ENCODE data around the gene DCAKD.
A peak's percentile ranks its signal among the peaks of the same experiment; 100 is the strongest.

Gene DCAKD

DNA sequence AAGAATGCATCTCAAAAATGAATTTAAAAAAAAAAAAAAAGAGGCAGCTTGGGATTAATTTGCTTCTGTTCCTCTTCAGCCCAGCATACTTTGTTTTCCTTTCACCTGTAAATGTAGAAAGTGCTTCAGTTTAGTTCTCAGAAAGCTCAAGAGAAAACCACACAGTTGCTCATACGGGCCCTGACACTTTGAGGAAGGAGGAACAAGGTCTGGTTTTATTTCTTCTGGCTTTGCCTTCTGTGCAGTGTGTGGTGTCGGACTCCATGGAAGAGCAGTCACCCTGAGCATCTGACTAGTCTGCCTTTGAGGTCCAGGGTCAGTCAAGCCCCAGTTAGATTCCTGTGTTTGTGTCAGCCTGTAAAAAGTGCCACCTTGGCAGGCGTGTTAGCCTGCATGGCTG is 37.3 kb upstream of the DCAKD start:
- Histone ChIP-seq H3K9me3 (ENCODE audit: control insufficient read depth in 1 of 2, low read length in 2 of 2) (no peaks in the 10 kb centered on the region), H3K36me3 (ENCODE audit: control insufficient read depth in 1 of 2, insufficient read depth in 2 of 2, low read length in 2 of 2) (peaks cover 30 to 82% of the 10 kb centered on the region in 2 donors), H3K27me3 (ENCODE audit: control insufficient read depth in 1 of 2, insufficient read depth in 2 of 2, low read length in 2 of 2) (no peaks in the 10 kb centered on the region), H3K27ac (ENCODE audit: low read depth, low read length) (no peak overlapping the region), H3K9ac (ENCODE audit: low read depth in 1 of 2, low read length in 2 of 2) (no peak overlapping the region), H3K4me1 (ENCODE audit: control insufficient read depth in 1 of 2, insufficient read depth in 2 of 2, low read length in 2 of 2) (peaks cover 4 to 16% of the 10 kb centered on the region in 2 donors), H3K4me3 (ENCODE audit: low read depth in 1 of 2, low read length in 2 of 2) (no peak overlapping the region)

DNA sequence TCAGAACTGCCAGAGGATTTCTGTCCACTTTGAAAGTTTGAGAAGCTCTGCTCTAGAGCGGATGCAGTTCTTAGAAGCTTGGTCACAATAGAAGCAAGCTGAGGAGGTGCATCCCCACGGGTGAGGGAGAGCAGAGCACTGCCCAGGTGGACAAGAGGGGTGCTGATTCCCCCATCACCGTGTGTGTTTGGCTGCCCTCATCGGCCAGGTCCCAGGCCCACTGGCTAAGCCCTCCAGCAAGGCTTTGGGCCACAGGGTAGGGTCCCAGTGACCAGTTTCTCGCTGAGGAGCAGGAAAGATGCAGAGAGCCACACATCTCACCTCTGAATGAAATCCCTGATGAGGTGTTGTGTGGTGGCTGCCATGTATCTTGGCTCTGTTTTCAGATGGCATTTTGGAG is 36.5 kb upstream of the DCAKD start:
- Histone ChIP-seq H3K36me3 (ENCODE audit: control insufficient read depth in 1 of 2, insufficient read depth in 2 of 2, low read length in 2 of 2) (peaks cover 26 to 84% of the 10 kb centered on the region in 2 donors), H3K4me3 (ENCODE audit: low read depth in 1 of 2, low read length in 2 of 2) (no peak overlapping the region), H3K27ac (ENCODE audit: low read depth, low read length) (no peak overlapping the region), H3K4me1 (ENCODE audit: control insufficient read depth in 1 of 2, insufficient read depth in 2 of 2, low read length in 2 of 2) (peaks cover 4 to 13% of the 10 kb centered on the region in 2 donors), H3K27me3 (ENCODE audit: control insufficient read depth in 1 of 2, insufficient read depth in 2 of 2, low read length in 2 of 2) (no peaks in the 10 kb centered on the region), H3K9me3 (ENCODE audit: control insufficient read depth in 1 of 2, low read length in 2 of 2) (no peaks in the 10 kb centered on the region), H3K9ac (ENCODE audit: low read depth in 1 of 2, low read length in 2 of 2) (no peak overlapping the region)

DNA sequence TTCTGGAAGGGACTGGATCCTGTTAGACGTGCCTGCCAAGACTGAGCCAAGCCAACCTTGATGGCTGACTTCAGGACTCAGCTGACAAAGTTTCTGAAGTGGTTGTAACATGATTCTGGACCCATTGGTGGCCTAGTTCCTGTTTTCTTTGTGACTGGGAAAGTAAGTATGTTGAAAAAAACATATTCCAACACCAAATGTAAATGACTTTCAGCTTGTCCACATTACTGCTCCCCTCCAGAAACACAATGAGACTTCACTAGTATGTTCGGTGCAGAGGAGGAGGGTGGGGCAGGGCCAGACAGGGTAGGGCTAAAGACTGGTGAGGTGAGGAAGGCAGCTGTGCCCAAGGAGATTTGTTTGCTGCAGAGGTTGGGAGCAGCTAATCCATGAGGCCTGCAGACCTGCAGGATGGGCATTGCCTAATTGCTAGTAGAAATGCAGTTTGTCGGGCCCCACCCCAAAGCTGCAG is 36.1 kb upstream of the DCAKD start:
- no peaks in the 10 kb centered on the region for H3K9me3 ChIP-seq (ENCODE audit: control insufficient read depth in 1 of 2, low read length in 2 of 2)
- H3K27ac ChIP-seq (ENCODE audit: low read depth, low read length): no peak overlapping the region
- peaks cover 23 to 86% of the 10 kb centered on the region in 2 donors for H3K36me3 ChIP-seq (ENCODE audit: control insufficient read depth in 1 of 2, insufficient read depth in 2 of 2, low read length in 2 of 2)
- no peak overlapping the region for H3K9ac ChIP-seq (ENCODE audit: low read depth in 1 of 2, low read length in 2 of 2)
- no peaks in the 10 kb centered on the region for H3K27me3 ChIP-seq (ENCODE audit: control insufficient read depth in 1 of 2, insufficient read depth in 2 of 2, low read length in 2 of 2)
- peaks cover 4 to 13% of the 10 kb centered on the region in 2 donors for H3K4me1 ChIP-seq (ENCODE audit: control insufficient read depth in 1 of 2, insufficient read depth in 2 of 2, low read length in 2 of 2)
- no peak overlapping the region for H3K4me3 ChIP-seq (ENCODE audit: low read depth in 1 of 2, low read length in 2 of 2)

DNA sequence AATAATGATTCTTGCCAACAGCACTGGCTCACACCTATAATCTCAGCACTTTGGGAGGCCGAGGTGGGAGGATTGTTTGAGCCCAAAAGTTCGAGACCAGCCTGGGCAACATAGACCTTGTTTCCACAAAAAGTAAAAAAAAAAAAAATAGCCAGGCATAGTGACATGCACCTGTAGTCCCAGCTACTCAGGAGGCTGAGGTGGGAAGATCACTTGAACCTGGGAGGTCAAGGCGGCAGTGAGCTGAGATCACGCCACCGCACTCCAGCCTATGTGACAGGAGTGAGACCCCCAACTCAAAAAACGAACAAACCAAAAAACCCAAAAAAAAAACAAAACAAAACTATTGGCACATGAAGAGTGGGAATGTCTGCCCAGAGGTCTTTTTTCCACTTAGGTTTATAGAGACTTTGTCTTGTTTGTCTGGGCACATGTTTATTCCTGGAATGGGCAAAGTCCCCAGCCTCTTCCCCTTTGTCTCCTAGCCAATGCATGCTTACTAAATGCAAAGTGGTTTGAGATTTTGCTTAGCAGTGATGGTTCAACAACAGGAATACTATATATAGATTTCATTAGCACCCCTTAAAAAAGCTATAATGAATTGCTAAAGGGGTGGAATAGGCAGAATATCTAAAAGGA is 35.6 kb upstream of the DCAKD start:
- Histone ChIP-seq H3K27ac (ENCODE audit: low read depth, low read length) (peak overlapping the region; percentile 25), H3K9ac (ENCODE audit: low read depth in 1 of 2, low read length in 2 of 2) (no peak overlapping the region), H3K4me1 (ENCODE audit: control insufficient read depth in 1 of 2, insufficient read depth in 2 of 2, low read length in 2 of 2) (peaks cover 2 to 10% of the 10 kb centered on the region in 2 donors), H3K36me3 (ENCODE audit: control insufficient read depth in 1 of 2, insufficient read depth in 2 of 2, low read length in 2 of 2) (peaks cover 23 to 89% of the 10 kb centered on the region in 2 donors), H3K9me3 (ENCODE audit: control insufficient read depth in 1 of 2, low read length in 2 of 2) (no peaks in the 10 kb centered on the region), H3K27me3 (ENCODE audit: control insufficient read depth in 1 of 2, insufficient read depth in 2 of 2, low read length in 2 of 2) (no peaks in the 10 kb centered on the region), H3K4me3 (ENCODE audit: low read depth in 1 of 2, low read length in 2 of 2) (no peak overlapping the region)

DNA sequence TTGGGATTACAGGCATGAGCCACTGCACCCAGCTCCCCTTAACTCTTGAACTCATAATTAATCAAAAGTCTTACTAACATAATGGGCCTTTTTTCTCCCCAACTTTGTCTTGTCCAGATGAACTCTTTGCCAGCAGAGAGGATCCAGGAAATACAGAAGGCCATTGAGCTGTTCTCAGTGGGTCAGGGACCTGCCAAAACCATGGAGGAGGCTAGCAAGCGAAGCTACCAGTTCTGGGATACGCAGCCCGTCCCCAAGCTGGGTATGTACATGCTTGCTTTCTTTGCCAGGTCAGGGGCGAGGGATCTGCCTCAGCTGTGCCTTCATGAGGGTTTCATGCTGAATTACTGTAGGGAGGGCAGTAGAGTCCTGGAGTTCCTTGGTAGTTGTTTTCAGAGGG is 35.0 kb upstream of the DCAKD start:
- no peak overlapping the region for H3K4me3 ChIP-seq (ENCODE audit: low read depth in 1 of 2, low read length in 2 of 2)
- no peaks in the 10 kb centered on the region for H3K9me3 ChIP-seq (ENCODE audit: control insufficient read depth in 1 of 2, low read length in 2 of 2)
- H3K4me1 ChIP-seq (ENCODE audit: control insufficient read depth in 1 of 2, insufficient read depth in 2 of 2, low read length in 2 of 2): peaks cover 0 to 9% of the 10 kb centered on the region in 2 donors
- H3K27me3 ChIP-seq (ENCODE audit: control insufficient read depth in 1 of 2, insufficient read depth in 2 of 2, low read length in 2 of 2): no peaks in the 10 kb centered on the region
- H3K36me3 ChIP-seq (ENCODE audit: control insufficient read depth in 1 of 2, insufficient read depth in 2 of 2, low read length in 2 of 2): peaks cover 29 to 89% of the 10 kb centered on the region in 2 donors
- H3K27ac ChIP-seq (ENCODE audit: low read depth, low read length): peak overlapping the region; percentile 25
- no peak overlapping the region for H3K9ac ChIP-seq (ENCODE audit: low read depth in 1 of 2, low read length in 2 of 2)

DNA sequence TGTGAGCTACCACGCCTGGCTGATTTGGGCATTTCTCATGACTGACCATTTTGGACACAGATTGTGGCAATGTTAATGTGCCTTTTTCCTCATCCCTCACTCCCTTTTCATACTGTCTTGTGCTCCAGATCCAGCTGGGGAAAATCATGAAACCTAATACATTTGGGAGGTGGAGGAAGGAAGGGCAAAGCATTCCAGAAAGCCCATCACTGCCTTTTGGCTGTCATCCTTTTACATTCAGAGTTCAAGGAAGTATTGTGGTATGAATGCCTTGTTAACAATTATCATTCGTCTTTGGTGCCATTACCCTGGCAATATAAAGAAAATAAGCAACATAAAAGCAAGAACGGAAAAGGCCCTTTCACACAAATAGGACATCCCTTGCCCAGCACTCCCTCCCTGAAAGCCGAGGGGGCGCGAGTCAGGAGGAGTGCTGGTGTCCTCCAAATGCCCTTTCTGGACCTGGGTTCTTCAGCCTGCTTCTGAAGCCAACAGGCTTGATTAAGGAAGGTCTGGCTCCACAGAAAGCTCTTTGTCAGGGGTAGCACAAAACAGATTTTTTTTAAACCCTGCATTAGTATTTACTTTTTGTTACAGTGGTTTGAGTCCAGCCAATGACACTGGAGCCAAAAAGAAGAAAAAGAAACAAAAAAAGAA is 29.7 kb upstream of the DCAKD start:
- no peaks in the 10 kb centered on the region for H3K27me3 ChIP-seq (ENCODE audit: control insufficient read depth in 1 of 2, insufficient read depth in 2 of 2, low read length in 2 of 2)
- H3K36me3 ChIP-seq (ENCODE audit: control insufficient read depth in 1 of 2, insufficient read depth in 2 of 2, low read length in 2 of 2): peaks cover 10 to 46% of the 10 kb centered on the region in 2 donors
- no peak overlapping the region for H3K9ac ChIP-seq (ENCODE audit: low read depth in 1 of 2, low read length in 2 of 2)
- no peak overlapping the region for H3K27ac ChIP-seq (ENCODE audit: low read depth, low read length)
- no peak overlapping the region for H3K4me3 ChIP-seq (ENCODE audit: low read depth in 1 of 2, low read length in 2 of 2)
- no peaks in the 10 kb centered on the region for H3K9me3 ChIP-seq (ENCODE audit: control insufficient read depth in 1 of 2, low read length in 2 of 2)
- H3K4me1 ChIP-seq (ENCODE audit: control insufficient read depth in 1 of 2, insufficient read depth in 2 of 2, low read length in 2 of 2): peaks cover 0 to 5% of the 10 kb centered on the region in 2 donors

DNA sequence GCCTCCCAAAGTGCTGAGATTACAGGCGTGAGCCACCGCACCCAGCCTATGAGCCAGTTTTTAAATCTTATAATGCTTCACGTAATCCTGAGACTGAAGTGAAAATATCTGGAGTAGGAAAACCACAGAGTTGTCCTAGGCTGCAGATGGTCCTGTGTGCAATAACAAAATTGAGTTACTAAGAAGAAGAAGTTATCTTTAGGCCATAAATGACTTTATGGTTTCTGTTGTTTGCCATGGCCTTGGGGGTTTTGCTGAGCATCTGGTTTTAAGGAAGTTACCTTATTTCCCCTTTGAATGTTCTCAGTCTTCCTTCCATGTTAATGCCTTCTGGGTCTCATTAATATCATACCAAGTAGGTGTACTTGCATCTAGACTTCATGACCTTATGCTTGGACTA is 26.2 kb upstream of the DCAKD start:
- Histone ChIP-seq H3K36me3 (ENCODE audit: control insufficient read depth in 1 of 2, insufficient read depth in 2 of 2, low read length in 2 of 2) (peaks cover 10 to 30% of the 10 kb centered on the region in 2 donors), H3K9me3 (ENCODE audit: control insufficient read depth in 1 of 2, low read length in 2 of 2) (no peaks in the 10 kb centered on the region), H3K27ac (ENCODE audit: low read depth, low read length) (no peak overlapping the region), H3K9ac (ENCODE audit: low read depth in 1 of 2, low read length in 2 of 2) (no peak overlapping the region), H3K4me3 (ENCODE audit: low read depth in 1 of 2, low read length in 2 of 2) (no peak overlapping the region), H3K27me3 (ENCODE audit: control insufficient read depth in 1 of 2, insufficient read depth in 2 of 2, low read length in 2 of 2) (no peaks in the 10 kb centered on the region), H3K4me1 (ENCODE audit: control insufficient read depth in 1 of 2, insufficient read depth in 2 of 2, low read length in 2 of 2) (peaks cover 0 to 5% of the 10 kb centered on the region in 2 donors)

DNA sequence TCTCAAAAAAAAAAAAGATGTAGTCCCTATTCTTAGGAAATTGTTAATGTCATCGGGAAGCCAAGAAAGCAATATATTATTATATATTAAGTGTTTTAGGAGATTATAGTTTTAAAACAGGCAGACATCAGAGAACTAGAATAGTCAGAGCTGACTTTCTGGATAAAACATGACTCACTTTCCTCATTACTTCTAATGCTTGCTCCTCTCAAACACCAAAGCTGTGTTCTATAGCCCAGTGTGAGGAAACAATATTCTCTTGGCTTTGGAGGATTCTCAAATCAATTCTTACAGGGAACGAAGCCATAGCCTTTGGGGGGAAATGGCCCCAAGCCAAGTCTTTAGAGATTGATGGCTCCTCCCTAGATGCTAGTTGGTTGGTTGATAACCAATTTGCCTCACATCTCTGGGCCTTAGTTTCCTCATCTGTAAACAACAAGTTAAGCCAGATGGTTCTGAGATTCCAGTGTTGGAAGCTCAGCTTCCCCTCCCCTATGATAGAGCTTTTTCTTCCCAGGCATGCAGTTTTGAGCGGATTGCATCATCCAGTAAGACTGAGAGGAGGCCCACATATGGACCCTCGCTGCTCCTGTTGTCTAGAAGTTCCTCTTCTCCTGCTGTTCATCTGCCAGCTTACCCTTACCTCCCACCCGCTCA is 22.1 kb upstream of the DCAKD start:
- Histone ChIP-seq H3K27ac (ENCODE audit: low read depth, low read length) (no peak overlapping the region), H3K4me1 (ENCODE audit: control insufficient read depth in 1 of 2, insufficient read depth in 2 of 2, low read length in 2 of 2) (peaks cover 0 to 5% of the 10 kb centered on the region in 2 donors)

DNA sequence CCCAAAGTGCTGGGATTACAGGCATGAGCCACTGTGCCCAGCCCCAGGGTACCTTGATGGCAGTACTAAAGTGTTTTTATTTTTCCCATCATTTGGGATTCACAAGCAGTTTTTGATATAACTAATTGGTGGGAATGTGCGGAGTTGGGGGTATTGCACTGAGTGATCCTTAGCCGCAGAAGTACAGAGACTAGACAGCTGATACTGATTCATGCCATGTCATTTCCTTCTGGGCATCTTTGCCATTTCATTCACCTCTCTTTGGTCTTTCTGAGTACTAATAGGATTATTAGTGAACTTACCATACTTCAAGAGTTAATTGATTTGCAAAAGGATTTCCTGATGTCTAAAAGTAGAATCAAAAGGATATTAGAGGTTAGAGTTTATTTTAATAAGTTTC is 19.4 kb upstream of the DCAKD start:
- Histone ChIP-seq H3K36me3 (ENCODE audit: control insufficient read depth in 1 of 2, insufficient read depth in 2 of 2, low read length in 2 of 2) (peaks cover 0 to 27% of the 10 kb centered on the region in 2 donors), H3K4me3 (ENCODE audit: low read depth in 1 of 2, low read length in 2 of 2) (no peak overlapping the region), H3K27me3 (ENCODE audit: control insufficient read depth in 1 of 2, insufficient read depth in 2 of 2, low read length in 2 of 2) (no peaks in the 10 kb centered on the region), H3K27ac (ENCODE audit: low read depth, low read length) (no peak overlapping the region), H3K4me1 (ENCODE audit: control insufficient read depth in 1 of 2, insufficient read depth in 2 of 2, low read length in 2 of 2) (peaks cover 0 to 3% of the 10 kb centered on the region in 2 donors), H3K9me3 (ENCODE audit: control insufficient read depth in 1 of 2, low read length in 2 of 2) (no peaks in the 10 kb centered on the region), H3K9ac (ENCODE audit: low read depth in 1 of 2, low read length in 2 of 2) (no peak overlapping the region)

More for the DNA sequence above, 22.1 kb upstream of the DCAKD start:
- no peaks in the 10 kb centered on the region for H3K9me3 ChIP-seq (ENCODE audit: control insufficient read depth in 1 of 2, low read length in 2 of 2)
- no peaks in the 10 kb centered on the region for H3K27me3 ChIP-seq (ENCODE audit: control insufficient read depth in 1 of 2, insufficient read depth in 2 of 2, low read length in 2 of 2)
- peaks cover 4 to 23% of the 10 kb centered on the region in 2 donors for H3K36me3 ChIP-seq (ENCODE audit: control insufficient read depth in 1 of 2, insufficient read depth in 2 of 2, low read length in 2 of 2)
- no peak overlapping the region for H3K9ac ChIP-seq (ENCODE audit: low read depth in 1 of 2, low read length in 2 of 2)
- H3K4me3 ChIP-seq (ENCODE audit: low read depth in 1 of 2, low read length in 2 of 2): no peak overlapping the region

DNA sequence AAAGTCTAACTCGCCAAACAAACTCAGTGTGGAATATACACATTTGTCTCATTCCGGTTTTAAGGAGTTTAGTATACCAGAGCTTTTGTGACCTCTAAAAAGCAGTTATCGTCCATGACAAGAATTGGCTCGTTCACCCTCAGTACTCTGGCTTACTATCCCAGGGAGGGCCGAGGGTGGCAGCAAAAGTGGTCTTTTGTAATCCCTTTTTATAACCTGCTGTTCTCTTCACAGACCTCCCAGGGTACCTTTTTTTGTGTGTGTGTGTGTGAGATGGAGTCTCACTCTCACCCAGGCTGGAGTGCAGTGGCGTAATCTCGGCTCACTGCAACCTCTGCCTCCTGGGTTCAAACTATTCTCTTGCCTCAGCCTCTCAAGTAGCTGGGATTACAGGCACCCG is 18.6 kb upstream of the DCAKD start:
- Histone ChIP-seq H3K4me1 (ENCODE audit: control insufficient read depth in 1 of 2, insufficient read depth in 2 of 2, low read length in 2 of 2) (peaks cover 2 to 3% of the 10 kb centered on the region in 2 donors), H3K4me3 (ENCODE audit: low read depth in 1 of 2, low read length in 2 of 2) (no peak overlapping the region), H3K9me3 (ENCODE audit: control insufficient read depth in 1 of 2, low read length in 2 of 2) (no peaks in the 10 kb centered on the region), H3K27ac (ENCODE audit: low read depth, low read length) (no peak overlapping the region), H3K9ac (ENCODE audit: low read depth in 1 of 2, low read length in 2 of 2) (no peak overlapping the region), H3K27me3 (ENCODE audit: control insufficient read depth in 1 of 2, insufficient read depth in 2 of 2, low read length in 2 of 2) (no peaks in the 10 kb centered on the region), H3K36me3 (ENCODE audit: control insufficient read depth in 1 of 2, insufficient read depth in 2 of 2, low read length in 2 of 2) (peaks cover 0 to 27% of the 10 kb centered on the region in 2 donors)

Measured in duodenal mucosa (tissue), 2 donors.